Prostate gland (tissue), 2 donors: ENCODE measurements around the gene PPM1N.

Source experiments
- POLR2A ChIP-seq: fragments of 450-650 bp; IDR thresholded peaks from one replicate; pipeline ENCODE4 v1.6.1; 2016; ENCODE audit warnings: antibody characterized with exemption, mild to moderate bottlenecking
- TF ChIP-seq, protein P1 (sequence below), 4 experiments: fragments of 200-600 bp in 2 of 4; fragments of 450-650 bp in 2 of 4; sonication (generic) in 2 of 4; IDR thresholded peaks; 1 replicate in 3 of 4; 2 replicates in 1 of 4; pipeline ENCODE4 v1.5.1; 2016 to 2019; ENCODE audit warnings: antibody characterized with exemption in 4 of 4, mild to moderate bottlenecking in 2 of 4, moderate library complexity in 2 of 4

DNA sequence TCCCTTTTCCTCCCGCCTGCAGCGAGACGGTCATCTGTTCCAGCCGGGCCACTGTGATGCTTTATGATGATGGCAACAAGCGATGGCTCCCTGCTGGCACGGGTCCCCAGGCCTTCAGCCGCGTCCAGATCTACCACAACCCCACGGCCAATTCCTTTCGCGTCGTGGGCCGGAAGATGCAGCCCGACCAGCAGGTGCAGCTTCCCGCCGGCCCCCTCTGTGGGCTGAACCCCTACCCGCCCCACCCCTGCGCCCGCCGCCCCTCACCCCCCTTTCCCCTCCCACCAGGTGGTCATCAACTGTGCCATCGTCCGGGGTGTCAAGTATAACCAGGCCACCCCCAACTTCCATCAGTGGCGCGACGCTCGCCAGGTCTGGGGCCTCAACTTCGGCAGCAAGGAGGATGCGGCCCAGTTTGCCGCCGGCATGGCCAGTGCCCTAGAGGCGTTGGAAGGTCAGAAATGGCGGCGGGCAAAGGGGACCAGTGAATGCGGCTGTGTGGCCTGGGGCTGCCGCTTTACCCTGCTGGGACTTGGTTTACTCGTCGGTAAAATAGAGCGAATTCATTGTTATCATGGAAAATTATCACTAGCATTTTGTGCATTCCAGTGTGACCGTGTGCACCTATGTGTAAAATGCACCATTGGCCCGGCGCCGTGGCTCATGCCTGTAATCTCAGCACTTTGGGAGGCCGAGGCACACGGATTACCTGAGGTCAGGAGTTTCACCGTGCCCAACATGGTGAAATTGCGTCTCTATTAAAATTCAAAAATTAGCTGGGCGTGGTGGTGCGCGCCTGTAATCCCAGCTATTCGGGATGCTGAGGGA lies 19.6 kb downstream of the PPM1N start:
- TF ChIP-seq, protein P1, sequence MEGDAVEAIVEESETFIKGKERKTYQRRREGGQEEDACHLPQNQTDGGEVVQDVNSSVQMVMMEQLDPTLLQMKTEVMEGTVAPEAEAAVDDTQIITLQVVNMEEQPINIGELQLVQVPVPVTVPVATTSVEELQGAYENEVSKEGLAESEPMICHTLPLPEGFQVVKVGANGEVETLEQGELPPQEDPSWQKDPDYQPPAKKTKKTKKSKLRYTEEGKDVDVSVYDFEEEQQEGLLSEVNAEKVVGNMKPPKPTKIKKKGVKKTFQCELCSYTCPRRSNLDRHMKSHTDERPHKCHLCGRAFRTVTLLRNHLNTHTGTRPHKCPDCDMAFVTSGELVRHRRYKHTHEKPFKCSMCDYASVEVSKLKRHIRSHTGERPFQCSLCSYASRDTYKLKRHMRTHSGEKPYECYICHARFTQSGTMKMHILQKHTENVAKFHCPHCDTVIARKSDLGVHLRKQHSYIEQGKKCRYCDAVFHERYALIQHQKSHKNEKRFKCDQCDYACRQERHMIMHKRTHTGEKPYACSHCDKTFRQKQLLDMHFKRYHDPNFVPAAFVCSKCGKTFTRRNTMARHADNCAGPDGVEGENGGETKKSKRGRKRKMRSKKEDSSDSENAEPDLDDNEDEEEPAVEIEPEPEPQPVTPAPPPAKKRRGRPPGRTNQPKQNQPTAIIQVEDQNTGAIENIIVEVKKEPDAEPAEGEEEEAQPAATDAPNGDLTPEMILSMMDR (IDR thresholded peaks at IDR 0.05): no peak
- TF ChIP-seq POLR2A: no peak
